ENCODE measurements around the gene IDH3A.

The IDH3A gene

GRCh38 chr15:78213425-78213750 lies 64.2 kb downstream of the IDH3A start:
- in situ Hi-C loops (cut with MboI; ENCODE audit: low sequenced_read_pairs), result no loop called here

DNA sequence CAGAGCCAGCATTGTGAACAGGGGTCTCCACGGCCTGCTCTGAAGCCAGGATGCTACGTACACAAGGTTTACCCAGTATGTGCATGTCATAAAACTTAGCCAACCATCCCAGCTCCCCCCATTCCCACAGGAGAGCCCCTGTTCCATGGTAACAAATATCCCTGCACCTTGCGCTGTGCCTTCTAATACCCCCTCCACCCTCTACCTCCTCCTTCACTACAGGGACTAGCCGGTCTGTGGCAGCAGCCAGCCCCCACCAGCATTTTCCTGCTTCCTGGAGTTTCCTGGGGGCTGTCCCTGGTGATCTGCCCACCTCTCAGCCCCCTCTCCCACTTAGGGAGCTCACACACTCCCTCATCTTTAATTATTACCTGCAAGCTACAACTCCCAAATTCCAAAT lies 64.8 kb downstream of the IDH3A start:
- in situ Hi-C loops (cut with MboI; ENCODE audit: low sequenced_read_pairs), result no loop called here

GRCh38 chr15:78216276-78217104 lies 67.3 kb downstream of the IDH3A start:
- in situ Hi-C loops (cut with MboI; ENCODE audit: low sequenced_read_pairs), result no loop called here

DNA sequence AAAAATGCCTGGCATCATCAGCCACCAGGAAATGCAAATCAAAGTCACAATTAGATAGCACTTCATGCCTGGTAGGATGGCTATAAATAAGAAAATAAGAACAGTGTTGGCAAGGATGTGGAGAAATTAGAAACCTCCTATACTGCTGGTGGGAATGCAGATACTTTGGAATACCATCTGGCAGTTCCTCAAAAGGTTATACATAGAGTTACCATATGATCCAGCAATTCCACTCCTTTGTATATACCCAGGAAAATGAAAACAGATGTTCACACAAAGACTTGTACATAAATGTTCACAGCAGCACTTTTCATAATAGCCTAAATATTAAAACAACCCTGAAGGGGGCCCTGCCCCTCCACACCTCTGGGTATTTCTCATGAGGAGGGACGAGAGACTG lies 71.6 kb downstream of the IDH3A start:
- in situ Hi-C loops (cut with MboI; ENCODE audit: low sequenced_read_pairs), result no loop called here
